ENCODE results near the gene RNLS.
"Not testable (repeated sequence)": the region's sequence is repeated elsewhere in the genome, so short reads cannot be mapped to it uniquely, and the experiment has no call there.

Gene RNLS

GRCh38 chr10:88332503-88333247 lies 250.4 kb downstream of the RNLS start:
- no peak for DNase-seq

DNA sequence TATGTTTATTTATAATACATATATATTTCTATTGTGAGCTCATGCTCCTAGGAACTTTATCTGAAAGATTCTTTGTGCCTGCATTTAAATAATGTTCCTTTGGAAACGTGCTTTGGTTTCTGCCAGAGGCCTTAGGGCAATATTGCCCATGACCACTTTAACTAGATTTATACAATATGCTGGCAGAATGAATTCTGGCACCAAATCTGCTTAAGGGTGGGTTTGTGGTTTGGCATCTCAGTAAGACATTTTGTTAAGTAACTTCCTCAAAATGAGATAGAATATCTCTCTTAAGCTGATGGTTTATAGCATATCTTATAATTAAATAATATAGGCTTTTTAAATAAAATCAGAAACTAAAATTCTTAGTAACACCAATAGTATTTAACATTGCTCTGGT lies 252.9 kb downstream of the RNLS start:
- DNase-seq, result no peak

GRCh38 chr10:88322324-88323063 lies 260.6 kb downstream of the RNLS start:
- DNase-seq, result no peak

GRCh38 chr10:88319960-88320517 lies 263.1 kb downstream of the RNLS start:
- DNase-seq, result no peak

DNA sequence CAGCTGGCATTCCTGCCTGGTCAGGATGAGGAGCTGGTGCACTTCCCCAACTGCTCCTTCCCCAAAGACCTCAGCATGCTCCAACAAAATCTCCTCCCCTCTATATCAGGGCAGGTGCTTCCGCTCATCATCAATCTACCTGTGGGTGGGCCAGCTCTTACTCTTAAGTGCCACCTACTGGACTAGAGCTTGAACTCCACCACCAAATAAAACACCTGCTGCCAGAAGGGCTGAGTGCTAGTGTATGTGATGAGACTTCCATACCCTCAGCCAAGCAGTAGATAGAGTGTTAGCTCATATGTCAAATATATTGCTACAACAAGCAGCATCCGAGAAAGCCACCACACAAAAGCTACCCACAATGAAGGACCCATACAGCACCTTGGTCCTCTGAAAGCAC lies 264.3 kb downstream of the RNLS start:
- no peak for DNase-seq

GRCh38 chr10:88317099-88317498 lies 266.0 kb downstream of the RNLS start:
- DNase-seq, result no peak

GRCh38 chr10:88316292-88316861 lies 266.7 kb downstream of the RNLS start:
- no peak for DNase-seq

- no peak for DNase-seq
Observed at GRCh38 chr10:88315755-88316154, 267.4 kb downstream of the RNLS start.

GRCh38 chr10:88314362-88314761 lies 268.8 kb downstream of the RNLS start:
- DNase-seq, result no peak

GRCh38 chr10:88313878-88314277 lies 269.2 kb downstream of the RNLS start:
- no peak for DNase-seq

DNA sequence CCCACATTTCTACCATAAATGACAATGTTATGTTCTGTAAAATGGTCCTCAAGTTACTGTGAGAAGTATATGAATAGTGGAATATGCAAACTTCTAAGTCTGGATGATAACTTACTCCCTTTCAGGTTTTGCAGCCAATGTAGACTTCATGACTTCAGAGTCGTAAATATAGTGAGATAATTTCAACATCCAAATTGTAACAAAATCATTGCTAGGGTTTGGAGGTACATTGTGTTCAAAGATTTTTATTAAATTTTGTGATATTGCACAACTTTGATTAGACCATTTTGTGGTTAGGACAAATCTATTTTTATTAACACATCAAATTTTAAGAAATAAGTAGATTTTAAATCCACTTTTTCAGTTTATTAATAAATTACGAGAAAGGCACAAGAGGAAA lies 270.3 kb downstream of the RNLS start:
- no peak for DNase-seq

GRCh38 chr10:88311264-88311663 lies 271.9 kb downstream of the RNLS start:
- no peak for DNase-seq

- DNase-seq, result no peak
Observed at GRCh38 chr10:88309365-88309764, 273.8 kb downstream of the RNLS start.

GRCh38 chr10:88308361-88308760 lies 274.8 kb downstream of the RNLS start:
- DNase-seq, result not testable (repeated sequence)

DNA sequence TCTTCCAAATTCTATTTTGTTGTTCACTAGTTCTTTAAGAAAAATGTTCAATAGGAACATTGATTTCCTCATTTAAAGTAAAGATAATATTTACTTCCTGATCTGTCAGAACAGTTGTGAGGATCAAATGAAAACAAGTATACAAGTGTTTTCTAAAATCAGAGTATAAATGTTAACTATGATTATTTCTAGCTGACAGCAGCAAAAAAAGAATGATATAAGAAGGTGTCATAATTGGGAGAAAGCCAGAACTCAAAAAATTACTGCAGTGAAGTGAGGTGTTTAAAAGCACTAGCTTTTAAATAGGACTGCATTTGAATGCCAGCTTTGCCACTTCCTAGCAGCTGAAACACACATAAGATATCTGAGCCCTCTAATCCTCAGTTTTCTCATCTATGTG lies 283.3 kb downstream of the RNLS start:
- DNase-seq, result no peak

- no peak for DNase-seq
Observed at GRCh38 chr10:88297103-88297502, 286.0 kb downstream of the RNLS start.

GRCh38 chr10:88293651-88294230 lies 289.4 kb downstream of the RNLS start:
- no peak for DNase-seq

- DNase-seq, result no peak
Observed at GRCh38 chr10:88293073-88293472, 290.0 kb downstream of the RNLS start.

GRCh38 chr10:88292185-88292514 lies 291.0 kb downstream of the RNLS start:
- no peak for DNase-seq

GRCh38 chr10:88291289-88292184 lies 291.6 kb downstream of the RNLS start:
- DNase-seq, result no peak

- no peak for DNase-seq
Observed at GRCh38 chr10:88289342-88289741, 293.8 kb downstream of the RNLS start.

GRCh38 chr10:88288320-88289059 lies 294.6 kb downstream of the RNLS start:
- no peak for DNase-seq

Data from NCI-H1092 treated with DMSO at 0.1 percent for 48 hours (cell line).